Measurements from ENCODE around the gene LRRK2. TPM values are rescaled to one million over a fixed set of nuclear protein-coding genes. Genes with fewer than 3 reads are reported as not detected.
"Not testable (repeated sequence)": the region's sequence is repeated elsewhere in the genome, so short reads cannot be mapped to it uniquely, and the experiment has no call there.

Gene LRRK2
- total and polyA plus RNA-seq, 2 experiments from 2014 or later: 0.24 TPM; not detected in 1

- no peak for TF ChIP-seq ZNF462 (CRISPR knock-in tag; IDR thresholded peaks at IDR 0.05)
- no peak for TF ChIP-seq ZNF331 (CRISPR knock-in tag; IDR thresholded peaks at IDR 0.05; ENCODE audit: low read depth)
Observed at GRCh38 chr12:40382217-40382616, 157.4 kb downstream of the LRRK2 start (continued).

GRCh38 chr12:40387279-40387678 is 162.5 kb downstream of the LRRK2 start:
- DNase-seq (ENCODE audit: low spot score); H3K79me2 ChIP-seq (replicated peaks; ENCODE audit: insufficient read depth); H3K36me3 ChIP-seq (ENCODE audit: insufficient read depth); H3K27ac Mint-ChIP-seq; H4K20me1 ChIP-seq (replicated peaks; ENCODE audit: insufficient read depth); H3K27ac ChIP-seq (ENCODE audit: low read depth); H3K9me3 Mint-ChIP-seq; H3K36me3 Mint-ChIP-seq (ENCODE audit: low read depth); H3F3A ChIP-seq (replicated peaks; ENCODE audit: low read depth); H2AFZ ChIP-seq; H3K4me2 ChIP-seq; H3K4me1 Mint-ChIP-seq; H3K4me1 ChIP-seq (ENCODE audit: insufficient read depth); H3K4me3 ChIP-seq; ATAC-seq; H3K4me3 Mint-ChIP-seq; H3K27me3 Mint-ChIP-seq (ENCODE audit: insufficient read depth, low read depth, poor library complexity); H3K27me3 ChIP-seq (ENCODE audit: insufficient read depth): not testable (repeated sequence)
- peaks cover 21% of the 10 kb centered on the region for H3K9me2 ChIP-seq (ENCODE audit: insufficient read depth)

- H3K9me3 Mint-ChIP-seq: no peaks in the 10 kb centered on the region; the same call in 2 of the 3 replicates
- no peaks in the 10 kb centered on the region for H3F3A ChIP-seq (replicated peaks; ENCODE audit: low read depth)
- no peaks in the 10 kb centered on the region for H3K79me2 ChIP-seq (replicated peaks; ENCODE audit: insufficient read depth)
- no peaks in the 10 kb centered on the region for H3K36me3 ChIP-seq (ENCODE audit: insufficient read depth)
- no peaks in the 10 kb centered on the region for H4K20me1 ChIP-seq (replicated peaks; ENCODE audit: insufficient read depth)
- no peak overlapping the region for H2AFZ ChIP-seq
- no peaks in the 10 kb centered on the region for H3K4me1 Mint-ChIP-seq
- H3K4me2 ChIP-seq: no peak overlapping the region
- ATAC-seq (no peak), DNase-seq (ENCODE audit: low spot score) (no peak)
- H3K4me3 ChIP-seq: no peak overlapping the region
- H3K36me3 Mint-ChIP-seq (ENCODE audit: low read depth): no peaks in the 10 kb centered on the region
- no peaks in the 10 kb centered on the region for H3K27me3 Mint-ChIP-seq (ENCODE audit: insufficient read depth, low read depth, poor library complexity)
- no peak overlapping the region for H3K4me3 Mint-ChIP-seq
- TF ChIP-seq EZH2 (IDR thresholded peaks at IDR 0.05; ENCODE audit: low read depth, unreplicated experiment): no peak
- H3K27ac Mint-ChIP-seq: no peak overlapping the region
- H3K27ac ChIP-seq (ENCODE audit: low read depth): no peak overlapping the region
- no peaks in the 10 kb centered on the region for H3K27me3 ChIP-seq (ENCODE audit: insufficient read depth)
- peaks cover 21% of the 10 kb centered on the region for H3K9me2 ChIP-seq (ENCODE audit: insufficient read depth)
- no peaks in the 10 kb centered on the region for H3K4me1 ChIP-seq (ENCODE audit: insufficient read depth)
Observed at GRCh38 chr12:40390980-40391379, 166.2 kb downstream of the LRRK2 start.

Data from GM23338 (cell line).